IMR-90 (cell line): ENCODE measurements around the gene GRIA3. TPM values are rescaled to one million over a fixed set of nuclear protein-coding genes. Genes with fewer than 3 reads are reported as not detected.

Experiments used
- ATAC-seq: fragments of 200-7000 bp; cut with Tn5 transposase; 2 replicates; pipeline ENCODE4 v1.9.1; 2020; ENCODE audit warnings: low read depth, mild to moderate bottlenecking, moderate library complexity
- BruUV-seq: library from RNA; stranded (reverse); fragments of 400-500 nt; replicated peaks from 2 replicates; lab custom pipeline; 2021; lab: Mats Ljungman, UMichigan
- CTCF ChIA-PET: fragments of 300-600 bp; formaldehyde crosslinking; extraction: SDS; loops from one replicate; lab custom pipeline; 2021; ENCODE audit warnings: antibody characterized with exemption; lab: Yijun Ruan, JAX
- POLR2A ChIA-PET: fragments of 300-600 bp; sonication (Branson Sonifier 250); formaldehyde crosslinking; loops from one replicate; lab custom pipeline; 2022; ENCODE audit warnings: antibody characterized with exemption; ENCODE audit not compliant: unreplicated experiment; lab: Charles Lee
- DNase-seq: peaks from one replicate; pipeline ENCODE4 v3.0.0; 2013
- H2AFZ ChIP-seq: replicated peaks from 2 replicates; pipeline ENCODE3; 2013; ENCODE audit warnings: low read length, mild to moderate bottlenecking; ENCODE audit not compliant: poor library complexity
- H2AK5ac ChIP-seq: 2 replicates; pipeline ENCODE4 v1.6.1; 2013; ENCODE audit warnings: low read depth, low read length, inconsistent platforms
- H2AK9ac ChIP-seq: replicated peaks from 2 replicates; pipeline ENCODE3; 2013; ENCODE audit warnings: mild to moderate bottlenecking, low read depth, low read length, moderate library complexity; ENCODE audit not compliant: poor library complexity
- H2BK120ac ChIP-seq: 2 replicates; pipeline ENCODE4 v1.6.1; 2013; ENCODE audit warnings: low read depth, low read length, inconsistent platforms
- H2BK15ac ChIP-seq: 3 replicates; pipeline ENCODE4 v1.6.1; 2013; ENCODE audit warnings: low read depth, low read length, inconsistent platforms
- H2BK20ac ChIP-seq: 2 replicates; pipeline ENCODE4 v1.6.1; 2013; ENCODE audit warnings: low read depth, mild to moderate bottlenecking, inconsistent platforms, low read length, moderate library complexity
- H2BK5ac ChIP-seq: 2 replicates; pipeline ENCODE4 v1.6.1; 2013; ENCODE audit warnings: mild to moderate bottlenecking, low read depth, low read length, inconsistent platforms; ENCODE audit not compliant: poor library complexity, severe bottlenecking
- H3K14ac ChIP-seq: replicated peaks from 2 replicates; pipeline ENCODE4 v1.6.1; 2013; ENCODE audit warnings: low read depth, low read length, inconsistent platforms
- H3K18ac ChIP-seq: 2 replicates; pipeline ENCODE4 v1.6.1; 2013; ENCODE audit warnings: low read depth, low read length, control low read depth
- H3K23ac ChIP-seq: 2 replicates; pipeline ENCODE4 v1.6.1; 2013; ENCODE audit warnings: low read depth, low read length, inconsistent platforms
- H3K27ac ChIP-seq: 2 replicates; pipeline ENCODE4 v1.5.1; 2013; ENCODE audit warnings: mild to moderate bottlenecking, control low read depth, low read length; ENCODE audit not compliant: insufficient read depth
- H3K27me3 ChIP-seq: 2 replicates; pipeline ENCODE4 v1.6.1; 2013; ENCODE audit warnings: low read length; ENCODE audit not compliant: control insufficient read depth, insufficient read depth
- H3K36me3 ChIP-seq: 2 replicates; pipeline ENCODE4 v1.6.1; 2013; ENCODE audit warnings: low read length, mixed read lengths; ENCODE audit not compliant: control insufficient read depth, insufficient read depth
- H3K4ac ChIP-seq: 2 replicates; pipeline ENCODE4 v1.6.1; 2013; ENCODE audit warnings: low read depth, low read length, inconsistent platforms
- H3K4me1 ChIP-seq: 2 replicates; pipeline ENCODE4 v1.6.1; 2013; ENCODE audit warnings: low read length, mixed read lengths; ENCODE audit not compliant: control insufficient read depth, insufficient read depth
- H3K4me2 ChIP-seq: 2 replicates; pipeline ENCODE4 v1.6.1; 2013; ENCODE audit warnings: low read depth, mild to moderate bottlenecking, control low read depth, low read length, moderate library complexity
- H3K4me3 ChIP-seq: 2 replicates; pipeline ENCODE4 v1.5.1; 2013; ENCODE audit warnings: low read depth, mild to moderate bottlenecking, control low read depth, low read length, moderate library complexity; ENCODE audit not compliant: insufficient read depth
- H3K56ac ChIP-seq: 2 replicates; pipeline ENCODE4 v1.6.1; 2013; ENCODE audit warnings: low read length, inconsistent platforms; ENCODE audit not compliant: insufficient read depth; ENCODE audit errors: extremely low read depth
- H3K79me1 ChIP-seq, 2 experiments: 2 replicates each; pipeline ENCODE4 v1.6.1; 2013; ENCODE audit warnings: low read length in 2 of 2, inconsistent platforms in 1 of 2, low read depth in 1 of 2
- H3K9ac ChIP-seq: 2 replicates; pipeline ENCODE4 v1.6.1; 2013; ENCODE audit warnings: low read depth, low read length, control low read depth
- H3K9me1 ChIP-seq: 2 replicates; pipeline ENCODE4 v1.6.1; 2013; ENCODE audit warnings: low read length, inconsistent platforms; ENCODE audit not compliant: insufficient read depth
- H3K9me3 ChIP-seq: 2 replicates; pipeline ENCODE4 v1.6.1; 2013; ENCODE audit warnings: low read length; ENCODE audit not compliant: control insufficient read depth, insufficient read depth
- H4K20me1 ChIP-seq: 2 replicates; pipeline ENCODE4 v1.6.1; 2013; ENCODE audit warnings: low read length, inconsistent platforms; ENCODE audit not compliant: insufficient read depth
- H4K5ac ChIP-seq: 2 replicates; pipeline ENCODE4 v1.6.1; 2013; ENCODE audit warnings: mild to moderate bottlenecking, low read depth, low read length, control low read depth
- H4K8ac ChIP-seq, 2 experiments: 2 replicates each; pipeline ENCODE4 v1.6.1; 2013; ENCODE audit warnings: low read depth in 2 of 2, low read length in 2 of 2, control low read depth in 1 of 2, inconsistent platforms in 1 of 2
- H4K91ac ChIP-seq: 2 replicates; pipeline ENCODE4 v1.6.1; 2013; ENCODE audit warnings: low read depth, low read length, inconsistent platforms; ENCODE audit not compliant: insufficient read depth
- BHLHE40 ChIP-seq: fragments of 150-350 bp; IDR thresholded peaks from 2 replicates; pipeline ENCODE4 v1.6.1; 2016; ENCODE audit warnings: mild to moderate bottlenecking, low read depth, low read length
- CEBPB ChIP-seq: IDR thresholded peaks from 2 replicates; pipeline ENCODE4 v1.6.1; 2012; ENCODE audit warnings: low read depth, low read length, improper control_type of control experiment
- CHD1 ChIP-seq: IDR thresholded peaks from 2 replicates; pipeline ENCODE4 v1.6.1; 2012; ENCODE audit warnings: low read depth, low read length, improper control_type of control experiment
- CTCF ChIP-seq: conservative IDR thresholded peaks from 2 replicates; pipeline ENCODE4 v1.5.1; 2012; ENCODE audit warnings: mild to moderate bottlenecking, low read depth, low read length, improper control_type of control experiment
- ELK1 ChIP-seq: fragments of 150-350 bp; IDR thresholded peaks from 2 replicates; pipeline ENCODE4 v1.6.1; 2016; ENCODE audit warnings: low read depth, mild to moderate bottlenecking, low read length, moderate library complexity, borderline replicate concordance
- FOS ChIP-seq: fragments of 150-350 bp; IDR thresholded peaks from 2 replicates; pipeline ENCODE4 v1.6.1; 2016; ENCODE audit warnings: low read depth, low read length
- MAFK ChIP-seq: IDR thresholded peaks from 2 replicates; pipeline ENCODE4 v1.6.1; 2012; ENCODE audit warnings: low read depth, low read length, improper control_type of control experiment
- MAZ ChIP-seq: IDR thresholded peaks from 2 replicates; pipeline ENCODE4 v1.6.1; 2012; ENCODE audit warnings: low read depth, mild to moderate bottlenecking, low read length, improper control_type of control experiment, moderate library complexity, borderline replicate concordance
- MXI1 ChIP-seq: IDR thresholded peaks from 2 replicates; pipeline ENCODE4 v1.6.1; 2012; ENCODE audit warnings: low read depth, mild to moderate bottlenecking, low read length, moderate library complexity, borderline replicate concordance
- NFE2L2 ChIP-seq: fragments of 150-350 bp; IDR thresholded peaks from 2 replicates; pipeline ENCODE4 v1.6.1; 2016; ENCODE audit warnings: low read depth, mild to moderate bottlenecking, low read length
- POLR2A ChIP-seq: IDR thresholded peaks from 2 replicates; pipeline ENCODE4 v1.6.1; 2012; ENCODE audit warnings: mild to moderate bottlenecking, low read depth, low read length
- RAD21 ChIP-seq: IDR thresholded peaks from 2 replicates; pipeline ENCODE4 v1.6.1; 2012; ENCODE audit warnings: low read length, improper control_type of control experiment
- RCOR1 ChIP-seq: IDR thresholded peaks from 2 replicates; pipeline ENCODE4 v1.6.1; 2012; ENCODE audit warnings: mild to moderate bottlenecking, low read length, improper control_type of control experiment; ENCODE audit not compliant: insufficient replicate concordance
- RFX5 ChIP-seq: IDR thresholded peaks from 2 replicates; pipeline ENCODE4 v1.8.0; 2012; ENCODE audit warnings: low read depth, mild to moderate bottlenecking, low read length, moderate library complexity
- SMC3 ChIP-seq: fragments of 150-350 bp; IDR thresholded peaks from 2 replicates; pipeline ENCODE4 v1.6.1; 2016; ENCODE audit warnings: low read depth, mild to moderate bottlenecking, antibody characterized with exemption, low read length, moderate library complexity
- USF2 ChIP-seq: fragments of 150-350 bp; IDR thresholded peaks from 2 replicates; pipeline ENCODE4 v1.6.1; 2017; ENCODE audit warnings: mild to moderate bottlenecking, antibody characterized with exemption, low read length, low read depth
- WGBS, 2 experiments: methylation state at CpG; one replicate each; pipeline versions ENCODE4 v1.1.5 to v1.1.7; 2013; ENCODE audit warnings: missing lambda C conversion rate in 2 of 2; ENCODE audit not compliant: insufficient read length in 1 of 2; ENCODE audit errors: extremely low coverage in 2 of 2; 5-methylcytosine and 5-hydroxymethylcytosine counted together
- dilution Hi-C: fragments of 300-500 bp; cut with HindIII; formaldehyde crosslinking; loops from one replicate; pipeline ENCODE4 v1.14.3; 2018; ENCODE audit warnings: low sequenced_read_pairs; ENCODE audit not compliant: unreplicated experiment
- in situ Hi-C: fragments of 300-500 bp; cut with MboI; formaldehyde crosslinking; loops from 3 replicates; pipeline ENCODE4 v1.14.3; 2019; ENCODE audit warnings: low sequenced_read_pairs, inconsistent platforms, mixed read lengths
- intact Hi-C: fragments of 100-400 bp; cut with micrococcal nuclease; formaldehyde crosslinking; loops from 2 replicates; pipeline ENCODE4 v1.10.0; 2022
- polyA plus RNA-seq, 3 experiments: library from polyadenylated mRNA; depleted of rRNA; stranded (reverse); fragments of >200 nt; gene quantifications; 2 replicates each; pipeline ENCODE4 v1.2.3, GENCODE V29; 2012; ENCODE audit warnings: low replicate concordance in 1 of 3
- total RNA-seq: library from RNA; depleted of rRNA; stranded (reverse); fragments of >200 nt; gene quantifications from 2 replicates; pipeline ENCODE4 v1.2.3, GENCODE V29; 2012

Gene GRIA3
- total and polyA plus RNA-seq, 2 of the 4 experiments (the other 2 are of a cell fraction) = not detected

- H3K36me3 ChIP-seq = no peaks in the 10 kb centered on the region
- H4K8ac ChIP-seq = no peak overlapping the region
- H3K9ac ChIP-seq = no peak overlapping the region
- no peak overlapping the region for H2BK120ac ChIP-seq
- DNase-seq = peak; percentile 12
- ChIA-PET CTCF (no interaction called here), POLR2A (no interaction called here)
- dilution Hi-C loops (no loop called here), in situ Hi-C loops (no loop called here), intact Hi-C loops (no loop called here)
- H3K18ac ChIP-seq = no peak overlapping the region
- no peak overlapping the region for H3K14ac ChIP-seq
- WGBS, 2 experiments = no CpG with 5 or more reads among the region's 2 CpGs
- H2BK5ac ChIP-seq = no peak overlapping the region
- no peak overlapping the region for H2AK5ac ChIP-seq
- ATAC-seq = no peak
- no peak overlapping the region for H3K4ac ChIP-seq
- peaks cover 4% of the 10 kb centered on the region; the same call in 1 of the 2 replicates for H3K9me1 ChIP-seq
- no peak overlapping the region for H2BK20ac ChIP-seq
- H3K79me1 ChIP-seq = no peaks in the 10 kb centered on the region
- no peak overlapping the region for H3K23ac ChIP-seq
- no peak overlapping the region for H3K56ac ChIP-seq
- H3K4me3 ChIP-seq = no peak overlapping the region
- H3K27me3 ChIP-seq = no peaks in the 10 kb centered on the region
- no peak overlapping the region for H4K5ac ChIP-seq
- H2AFZ ChIP-seq = no peak overlapping the region
- H4K91ac ChIP-seq = no peak overlapping the region
- no peaks in the 10 kb centered on the region for H3K9me3 ChIP-seq
- H2AK9ac ChIP-seq = no peak overlapping the region
- no peak overlapping the region for H3K4me2 ChIP-seq
- no TSS peak for BruUV-seq
- H2BK15ac ChIP-seq = no peak overlapping the region
- H4K20me1 ChIP-seq = no peaks in the 10 kb centered on the region
- no peak for TF ChIP-seq CTCF
- TF ChIP-seq ELK1 = no peak
- TF ChIP-seq USF2 = no peak
- no peak for TF ChIP-seq RFX5
- TF ChIP-seq CHD1 = no peak
- TF ChIP-seq RAD21 = no peak
- no peak for TF ChIP-seq FOS
- TF ChIP-seq BHLHE40 = no peak
- no peak for TF ChIP-seq CEBPB
- no peak for TF ChIP-seq MAFK
- no peak for TF ChIP-seq POLR2A
- TF ChIP-seq RCOR1 = no peak
- no peak for TF ChIP-seq MAZ
- TF ChIP-seq MXI1 = no peak
- no peak for TF ChIP-seq NFE2L2
- TF ChIP-seq SMC3 = no peak
- H3K4me1 ChIP-seq = no peaks in the 10 kb centered on the region
- H3K27ac ChIP-seq = no peak overlapping the region
Observed at GRCh38 chrX:123504047-123504446, 320.0 kb downstream of the GRIA3 start.
